C1 segment of cervical spinal cord (tissue), 14 donors: ENCODE measurements around the gene KLK11.

Experiments used
- DNase-seq, 14 donors: peaks; one replicate each; lab custom pipeline; 2025; lab: John Stamatoyannopoulos, UW

KLK11 gene

DNA sequence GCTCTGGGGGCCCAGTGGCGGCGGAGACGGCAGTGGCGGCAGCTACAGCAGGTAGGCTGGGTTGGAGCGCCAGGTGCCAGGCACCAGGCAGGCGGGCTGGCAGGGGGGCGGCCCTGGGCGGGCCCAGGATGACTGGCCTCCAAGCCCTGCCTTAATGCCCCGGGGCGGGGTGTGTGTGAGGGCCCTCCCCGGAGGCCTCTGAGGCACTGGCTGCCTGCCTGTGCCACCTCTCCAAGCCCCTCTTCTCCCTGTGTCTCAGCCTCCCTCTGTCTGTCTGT lies at the start of gene KLK11:
Gene KLK11, minus strand, starts transcription at position 63 of the 278 bp plus-strand sequence. CDS start 985 bp downstream, outside the sequence.
- no peak for DNase-seq

DNA sequence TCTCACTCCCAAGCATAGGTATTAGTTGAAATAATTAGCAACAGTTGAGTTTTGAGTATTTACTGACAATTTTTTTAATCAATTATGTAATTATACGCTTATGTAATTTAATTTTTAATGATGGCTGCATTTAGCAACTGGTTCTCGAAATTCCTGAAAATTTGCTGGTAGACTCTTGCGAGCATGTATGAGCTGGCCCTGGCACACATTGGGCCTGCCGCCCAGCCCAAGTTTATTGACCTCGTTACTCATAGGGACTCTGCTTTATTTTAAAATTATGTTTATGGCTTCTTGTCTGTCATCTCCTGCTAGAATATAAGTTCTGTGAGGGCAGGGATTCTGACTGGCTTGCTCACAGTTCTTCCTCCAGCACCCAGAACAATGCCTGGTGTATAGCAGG lies 49.6 kb upstream of the KLK11 start:
- no peak for DNase-seq

DNA sequence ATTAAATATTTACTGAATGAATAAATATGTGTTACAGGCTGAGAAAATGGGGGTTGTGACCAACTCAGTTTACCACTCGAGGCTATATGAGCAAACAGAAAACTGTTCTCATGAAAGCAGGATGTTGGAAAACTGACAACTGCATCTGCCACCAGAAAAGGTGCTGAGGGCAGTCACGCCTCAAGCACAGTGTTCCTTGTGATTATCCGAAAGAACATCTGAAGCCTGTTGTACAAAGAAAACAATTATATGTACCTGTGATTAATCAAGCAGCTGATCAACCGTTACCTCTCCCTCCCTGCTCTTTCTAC lies 44.6 kb upstream of the KLK11 start:
- no peak for DNase-seq

GRCh38 chr19:51070334-51071094 lies 44.1 kb upstream of the KLK11 start:
- no peak for DNase-seq

DNA sequence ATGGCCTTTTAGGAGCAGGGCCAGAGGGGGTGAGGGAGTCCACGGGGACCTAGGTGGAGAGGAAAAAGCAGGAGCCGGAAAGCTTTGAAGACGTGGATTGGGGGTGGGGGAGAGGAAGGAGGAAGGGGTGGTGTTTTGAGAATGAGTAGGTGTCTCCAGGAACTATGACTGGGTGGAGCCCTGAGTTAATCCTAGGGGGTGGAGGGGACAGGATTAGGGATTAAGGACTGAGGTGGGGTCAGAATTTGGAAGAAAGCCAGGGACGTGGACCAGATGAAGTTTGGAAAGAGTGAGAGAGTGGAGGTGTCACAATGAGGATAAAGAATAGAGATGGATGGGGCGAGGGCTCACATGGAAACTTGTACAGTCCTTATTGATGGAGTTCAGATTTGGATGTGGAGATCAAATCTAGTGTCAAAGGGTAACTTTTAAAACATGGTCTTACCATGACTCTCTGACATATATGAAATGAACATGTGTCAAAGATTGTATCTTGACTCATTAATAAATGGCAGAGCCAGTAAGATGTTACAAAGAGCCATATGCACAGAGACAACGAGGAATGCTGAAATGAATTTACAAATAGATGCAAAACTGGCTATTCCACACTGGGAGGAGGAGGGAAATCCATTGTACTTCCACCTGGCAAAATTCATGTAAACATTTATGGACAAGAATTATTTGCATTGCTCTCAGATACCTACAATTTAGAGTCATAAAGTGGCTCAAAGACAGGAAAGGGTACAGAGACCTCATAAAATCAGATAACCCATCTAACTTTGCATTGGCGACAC lies 40.2 kb upstream of the KLK11 start:
- no peak for DNase-seq

GRCh38 chr19:51065221-51065960 lies 39.0 kb upstream of the KLK11 start:
- DNase-seq = no peak

DNA sequence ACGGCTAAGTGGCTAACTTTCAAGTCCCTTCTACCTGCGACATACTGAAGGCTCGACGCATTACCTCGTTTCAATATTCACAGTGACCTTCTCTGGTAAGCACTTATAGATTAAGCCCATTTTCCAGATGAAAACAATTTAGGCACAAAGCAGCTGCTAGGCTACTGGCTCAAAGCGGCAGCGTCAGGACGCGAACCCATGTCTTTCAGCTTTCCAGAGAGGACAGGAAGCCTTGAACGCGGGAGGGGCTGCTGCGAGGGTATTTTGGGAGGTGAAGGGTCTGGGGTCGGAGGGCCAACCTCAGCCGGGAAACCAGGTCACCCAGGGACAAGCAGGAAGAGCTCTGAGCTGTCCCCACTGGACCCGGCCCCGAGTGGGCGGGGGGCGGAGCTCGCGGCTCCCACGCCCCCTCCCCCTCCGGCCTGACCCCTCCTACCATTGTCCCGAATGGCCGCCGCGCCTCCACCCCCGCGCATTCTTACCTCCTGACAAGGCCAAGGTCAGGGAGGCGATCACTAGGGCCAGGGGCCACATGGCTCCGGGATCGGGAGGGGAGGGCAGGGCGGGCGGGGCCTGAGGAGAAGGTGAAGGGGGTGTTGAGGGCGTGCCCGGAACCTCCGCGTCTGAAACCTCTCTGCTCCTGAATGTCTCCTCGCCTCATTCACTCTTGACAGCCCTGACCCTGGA lies 38.3 kb upstream of the KLK11 start, which contains the start of gene KLK13:
Gene KLK13, minus strand, starts transcription at position 559 of the 687 bp plus-strand sequence. Its CDS starts 25 bp downstream, at position 534.
- no peak for DNase-seq

DNA sequence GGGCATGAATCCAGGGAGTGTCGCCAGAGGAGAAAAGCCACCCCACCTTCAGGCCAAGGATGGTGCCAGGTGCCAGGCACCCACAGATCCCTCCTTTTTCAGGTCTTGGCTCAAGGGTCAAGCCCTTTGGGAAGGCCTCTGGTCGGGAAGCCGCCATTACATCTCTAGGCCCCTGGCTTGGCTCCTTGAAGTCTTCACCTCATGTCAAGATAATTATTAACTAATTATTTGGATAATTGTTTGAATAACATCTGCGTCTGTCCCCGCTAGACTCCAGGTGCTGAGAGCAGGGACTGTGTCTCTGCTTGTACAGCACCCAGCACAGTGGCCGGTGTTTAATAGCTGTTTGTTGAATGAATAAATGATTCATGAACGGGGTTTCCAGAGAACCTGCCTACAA lies 37.2 kb upstream of the KLK11 start:
- no peak for DNase-seq

DNA sequence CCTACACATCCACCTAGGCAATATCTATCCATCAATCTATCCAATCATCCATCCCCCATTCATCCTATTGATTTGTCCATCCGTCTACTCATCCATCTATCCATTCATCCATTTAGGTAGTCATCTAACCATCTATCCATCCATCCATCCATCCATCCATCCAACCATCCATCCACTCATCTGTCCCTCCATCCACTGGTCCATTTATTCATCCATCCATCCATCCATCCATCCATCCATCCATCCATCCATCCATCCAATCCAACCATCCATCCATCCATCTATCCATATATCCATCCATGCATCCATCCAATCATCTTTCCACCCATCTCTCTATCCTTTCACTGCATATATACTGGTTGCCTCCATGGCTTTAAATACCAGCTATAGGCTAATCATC lies 34.6 kb upstream of the KLK11 start:
- no peak for DNase-seq

DNA sequence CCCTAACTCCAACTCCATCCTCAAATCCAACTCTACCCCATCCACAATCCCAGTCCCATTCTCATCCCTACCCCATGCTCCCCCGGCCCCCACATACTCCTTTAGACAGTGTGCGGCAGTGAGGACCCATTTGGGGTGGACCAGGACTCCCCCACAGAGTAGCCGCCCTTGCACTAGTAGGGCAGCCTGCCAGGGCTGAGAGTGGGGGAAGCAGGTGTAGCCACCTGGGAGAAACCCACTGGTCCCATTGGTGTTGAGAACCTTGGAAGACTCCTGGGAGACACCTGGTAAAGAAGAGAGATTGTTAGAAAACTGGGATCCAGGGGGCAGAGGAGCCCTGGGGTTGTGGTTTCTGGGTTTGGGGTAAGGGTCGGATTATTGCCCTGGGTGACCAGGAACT lies 33.9 kb upstream of the KLK11 start:
- DNase-seq = no peak

DNA sequence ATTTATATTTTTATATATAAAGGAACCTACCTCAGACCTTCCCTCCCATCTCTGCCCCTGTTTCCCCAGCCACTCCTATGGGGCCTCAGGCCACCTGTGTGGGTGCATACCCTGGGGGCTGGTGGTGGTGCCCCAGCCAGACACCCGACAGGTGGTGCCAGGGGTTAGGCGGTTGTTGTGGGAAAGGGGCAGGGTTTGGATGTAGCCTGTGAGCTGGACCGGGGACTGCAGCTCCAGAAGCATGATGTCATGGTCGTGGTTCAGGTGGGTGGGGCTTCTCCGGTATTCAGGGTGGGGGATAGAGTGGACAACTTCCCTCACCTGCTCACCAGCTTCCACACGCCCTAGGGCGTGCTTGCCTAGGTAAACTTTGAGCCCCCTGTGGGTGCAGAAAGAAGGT lies 33.3 kb upstream of the KLK11 start:
- DNase-seq = no peak

GRCh38 chr19:51055866-51056265 lies 29.4 kb upstream of the KLK11 start:
- no peak for DNase-seq

GRCh38 chr19:51047031-51047335 lies 20.6 kb upstream of the KLK11 start:
- no peak for DNase-seq

- no peak for DNase-seq
Observed at GRCh38 chr19:51044327-51044726, 17.9 kb upstream of the KLK11 start.

DNA sequence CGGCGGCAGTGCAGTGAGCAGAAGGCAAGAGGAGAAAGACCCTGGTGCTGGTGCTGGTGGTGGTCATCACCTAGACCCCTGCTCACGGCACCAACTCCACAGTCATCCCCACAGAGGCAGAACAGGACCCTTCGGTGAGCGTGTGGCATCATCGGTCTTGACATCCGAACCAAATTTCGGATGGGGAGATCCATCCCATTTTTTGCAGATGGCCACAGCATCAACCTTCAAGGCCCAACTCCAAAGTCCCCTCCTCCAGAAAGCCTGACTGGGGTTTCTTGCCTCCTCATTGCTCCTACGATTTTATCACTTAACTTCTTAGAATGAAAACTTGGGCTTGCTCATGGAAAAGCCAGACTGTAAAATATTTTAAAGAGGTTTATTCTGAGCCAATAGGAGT lies 17.1 kb upstream of the KLK11 start:
- no peak for DNase-seq

DNA sequence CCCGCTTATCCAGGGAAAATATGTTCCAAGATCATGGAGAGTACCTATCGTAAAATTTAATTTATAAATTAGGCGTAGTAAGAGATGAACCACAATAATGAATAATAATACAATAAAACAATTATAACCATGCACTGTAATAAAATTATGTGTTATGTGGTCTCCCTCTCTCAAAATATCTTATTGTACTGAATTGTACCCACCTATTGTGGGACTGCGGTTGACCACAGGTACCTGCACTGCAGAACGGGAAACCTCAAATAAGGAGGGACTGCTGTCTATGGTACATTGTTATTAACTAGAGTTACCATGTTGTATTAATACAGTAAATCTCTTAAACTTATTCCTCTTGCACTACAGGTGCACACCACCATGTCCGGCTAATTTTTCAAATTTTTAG lies 13.7 kb upstream of the KLK11 start:
- no peak for DNase-seq

GRCh38 chr19:51036519-51036918 lies 10.1 kb upstream of the KLK11 start:
- no peak for DNase-seq

DNA sequence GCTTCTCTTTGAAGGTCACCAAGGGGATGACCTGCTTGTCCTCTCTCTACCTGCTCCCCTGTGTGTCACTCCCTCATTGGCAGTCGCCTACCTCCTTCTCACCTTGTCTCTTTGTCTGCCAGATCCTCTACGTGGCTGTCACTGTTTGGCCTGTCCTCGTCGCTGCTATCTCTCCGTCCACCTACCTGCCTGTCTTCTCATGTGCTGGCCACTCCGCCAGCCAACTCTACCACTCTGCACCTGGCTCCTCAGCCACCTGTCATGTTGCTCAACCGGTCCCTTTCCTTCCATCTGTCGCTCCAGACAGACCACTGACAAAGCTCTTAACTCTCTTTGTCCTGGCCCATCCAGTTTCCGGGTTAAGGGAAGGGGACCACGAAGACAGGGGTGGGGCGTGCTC lies 8.3 kb upstream of the KLK11 start, which contains the start of gene KLK12:
Gene KLK12, minus strand, starts transcription at position 299 of the 400 bp plus-strand sequence. CDS start 381 bp downstream, outside the sequence.
- DNase-seq = no peak

DNA sequence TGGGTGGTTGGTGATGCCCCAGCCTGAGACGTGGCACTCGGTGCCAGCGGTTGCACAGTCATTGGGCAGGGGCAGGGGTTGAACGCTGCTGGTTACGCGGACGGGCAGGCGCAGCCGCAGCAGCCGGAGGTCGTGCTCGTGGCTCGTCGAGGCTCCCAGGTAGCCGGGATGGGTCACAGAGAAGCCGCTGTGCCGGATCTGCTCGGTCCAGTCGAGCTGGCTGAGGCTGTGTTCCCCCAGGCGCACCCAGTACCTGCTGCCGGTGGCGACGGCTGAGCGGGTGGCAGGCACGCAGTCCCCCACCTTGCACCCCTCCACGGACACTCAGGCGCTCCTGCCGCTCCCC lies 5.4 kb upstream of the KLK11 start:
- DNase-seq = no peak

- no peak for DNase-seq
Observed at GRCh38 chr19:51031220-51031879, 4.9 kb upstream of the KLK11 start.

DNA sequence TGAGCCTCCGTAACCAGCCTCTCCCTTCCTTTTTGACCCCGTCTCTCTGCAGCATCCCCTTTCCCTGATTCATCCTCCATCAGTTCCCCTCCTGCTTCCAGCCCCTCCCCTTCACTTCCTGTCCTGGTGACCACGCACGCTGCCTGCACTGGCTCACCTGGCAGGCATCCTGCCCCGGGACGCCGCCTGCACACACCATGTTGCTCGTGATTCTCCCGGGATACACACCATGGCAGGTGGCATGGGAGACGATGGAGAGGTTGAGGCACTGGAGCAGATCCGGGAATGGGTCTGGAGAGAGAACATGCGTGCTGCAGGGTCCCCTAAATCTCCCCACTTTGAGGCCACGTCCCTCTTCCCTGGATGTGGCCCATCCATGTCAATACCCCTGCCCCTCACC lies 4.2 kb upstream of the KLK11 start:
- DNase-seq = no peak

- no peak for DNase-seq
Observed at GRCh38 chr19:51029718-51030117, 3.3 kb upstream of the KLK11 start.
